HG02798 (cell line): ENCODE measurements around the gene HMCN1.

Experiments
- ATAC-seq: cut with Tn5 transposase; IDR thresholded peaks from one replicate; pipeline ENCODE4 v1.9.1; 2021; ENCODE audit warnings: mild to moderate bottlenecking; ENCODE audit not compliant: unreplicated experiment, poor library complexity

The HMCN1 gene

GRCh38 chr1:185942961-185943360, 208.8 kb downstream of the HMCN1 start:
- no peak for ATAC-seq

- ATAC-seq: no peak
Observed at GRCh38 chr1:185956881-185957280, 222.7 kb downstream of the HMCN1 start.

- no peak for ATAC-seq
Observed at GRCh38 chr1:185957441-185958363, 223.5 kb downstream of the HMCN1 start.

GRCh38 chr1:185960422-185961321, 226.5 kb downstream of the HMCN1 start:
- ATAC-seq: no peak

- ATAC-seq: no peak
Observed at GRCh38 chr1:185961664-185962063, 227.5 kb downstream of the HMCN1 start.

GRCh38 chr1:185964946-185965345, 230.8 kb downstream of the HMCN1 start:
- no peak for ATAC-seq

- ATAC-seq: no peak
Observed at GRCh38 chr1:185965870-185966269, 231.7 kb downstream of the HMCN1 start.

GRCh38 chr1:185966471-185966870, 232.3 kb downstream of the HMCN1 start:
- ATAC-seq: no peak

GRCh38 chr1:185969028-185969427, 234.8 kb downstream of the HMCN1 start:
- ATAC-seq: no peak

GRCh38 chr1:185969524-185969991, 235.4 kb downstream of the HMCN1 start:
- no peak for ATAC-seq

- no peak for ATAC-seq
Observed at GRCh38 chr1:185971688-185972087, 237.5 kb downstream of the HMCN1 start.

- ATAC-seq: no peak
Observed at GRCh38 chr1:185972096-185972850, 238.1 kb downstream of the HMCN1 start.

GRCh38 chr1:185973645-185974044, 239.5 kb downstream of the HMCN1 start:
- no peak for ATAC-seq

- no peak for ATAC-seq
Observed at GRCh38 chr1:185974367-185975170, 240.4 kb downstream of the HMCN1 start.

- ATAC-seq: no peak
Observed at GRCh38 chr1:185980891-185981290, 246.7 kb downstream of the HMCN1 start.

GRCh38 chr1:185984113-185984836, 250.1 kb downstream of the HMCN1 start:
- no peak for ATAC-seq

GRCh38 chr1:185987611-185988321, 253.6 kb downstream of the HMCN1 start:
- ATAC-seq: no peak

GRCh38 chr1:185990565-185990964, 256.4 kb downstream of the HMCN1 start:
- no peak for ATAC-seq
